Kidney (tissue), 14 donors: Measurements from ENCODE around the gene PTPRT. TPM values are rescaled to one million over a fixed set of nuclear protein-coding genes. Genes with fewer than 3 reads are reported as not detected.

Experiments used
- DNase-seq, 5 donors: peaks; one replicate each; pipeline ENCODE4 v3.0.0-alpha.2; 2013 to 2020
- FAIRE-seq: peaks from 2 replicates; lab custom pipeline; 2012; peaks lifted over from hg19 to GRCh38; lab: Jason Lieb, UNC
- H3K27ac ChIP-seq, 2 donors: one replicate each; pipeline ENCODE4 v1.7.0; 2013; ENCODE audit warnings: low read depth in 2 of 2, low read length in 2 of 2, inconsistent platforms in 1 of 2
- H3K27me3 ChIP-seq: one replicate; pipeline ENCODE4 v1.7.1; 2013; ENCODE audit warnings: low read length, inconsistent platforms; ENCODE audit not compliant: control insufficient read depth, insufficient read depth
- H3K36me3 ChIP-seq, 3 donors: one replicate each; pipeline versions ENCODE4 v1.7.0 to v1.7.1; 2013; ENCODE audit warnings: low read length in 3 of 3, control low read depth in 1 of 3, inconsistent platforms in 1 of 3; ENCODE audit not compliant: insufficient read depth in 3 of 3, control insufficient read depth in 2 of 3
- H3K4me1 ChIP-seq, 3 donors: one replicate each; pipeline versions ENCODE4 v1.7.0 to v1.7.1; 2013; ENCODE audit warnings: low read length in 3 of 3, inconsistent platforms in 1 of 3, low read depth in 1 of 3; ENCODE audit not compliant: control insufficient read depth in 2 of 3, insufficient read depth in 2 of 3
- H3K4me3 ChIP-seq, 3 donors: one replicate each; pipeline versions ENCODE4 v1.7.0 to v1.8.1; 2013; ENCODE audit warnings: low read length in 3 of 3, control low read depth in 1 of 3, inconsistent platforms in 1 of 3
- H3K9ac ChIP-seq, 3 donors: one replicate each; pipeline versions ENCODE4 v1.7.0 to v1.7.1; 2013; ENCODE audit warnings: low read length in 3 of 3, control low read depth in 1 of 3, inconsistent platforms in 1 of 3
- H3K9me3 ChIP-seq, 3 donors: one replicate each; pipeline versions ENCODE4 v1.7.0 to v1.7.1; 2013; ENCODE audit warnings: low read length in 3 of 3, control low read depth in 1 of 3, inconsistent platforms in 1 of 3; ENCODE audit not compliant: control insufficient read depth in 2 of 3, insufficient read depth in 1 of 3
- CTCF ChIP-seq: IDR thresholded peaks from 3 replicates; pipeline ENCODE4 v1.5.1; 2012; ENCODE audit warnings: mild to moderate bottlenecking, moderate library complexity, borderline replicate concordance; ENCODE audit not compliant: insufficient read depth; ENCODE audit errors: extremely low read depth
- intact Hi-C: fragments of 100-400 bp; cut with DNase I; formaldehyde crosslinking; loops from one replicate; pipeline ENCODE4 v1.11.1; 2022
- polyA plus RNA-seq: library from polyadenylated mRNA; stranded (reverse); fragments of 350-450 nt; fragmentation: Illumina TruSeq; extraction: RNeasy Lipid Tissue Mini Kit (QIAGEN cat#74804); gene quantifications from one replicate; pipeline ENCODE4 v1.2.3, GENCODE V29; 2014; ENCODE audit warnings: low read depth, low replicate concordance; ENCODE audit not compliant: insufficient read depth
- total RNA-seq: library from RNA; stranded (reverse); fragmentation: NEBNext Ultra II Directional; extraction: Animal tissue kit (Norgen Biotek cat#: 25700); gene quantifications from one replicate; pipeline ENCODE4 v1.2.1, GENCODE V29; 2021
- donor health status: control.
- donor health status: control.
- donor health status: control.
- donor health status: control.
- donor health status: control.
- donor health status: DM: yes; HTN: yes; CAD: no.
- donor health status: Normal renal cell carcinoma (clear cell type).

PTPRT gene
- total and polyA plus RNA-seq, 2 donors from 2014 or later = 0.60 TPM; not detected in 1

GRCh38 chr20:42494290-42494689 lies 695.4 kb downstream of the PTPRT start:
- Histone ChIP-seq H3K27me3 (no peaks in the 10 kb centered on the region), H3K27ac (no peak overlapping the region), H3K9me3 (no peaks in the 10 kb centered on the region), H3K36me3 (no peaks in the 10 kb centered on the region), H3K9ac (no peak overlapping the region), H3K4me3 (no peak overlapping the region), H3K4me1 (no peaks in the 10 kb centered on the region)
- FAIRE-seq = no peak
- TF ChIP-seq CTCF = no peak
- DNase-seq = no peak
- intact Hi-C loops = no loop called here

GRCh38 chr20:42493001-42493400 lies 696.7 kb downstream of the PTPRT start:
- Histone ChIP-seq H3K4me1 (no peaks in the 10 kb centered on the region), H3K9ac (no peak overlapping the region), H3K27me3 (no peaks in the 10 kb centered on the region), H3K27ac (no peak overlapping the region), H3K4me3 (no peak overlapping the region), H3K9me3 (no peaks in the 10 kb centered on the region), H3K36me3 (no peaks in the 10 kb centered on the region)
- intact Hi-C loops = no loop called here
- no peak for TF ChIP-seq CTCF
- no peak for FAIRE-seq
- no peak for DNase-seq

GRCh38 chr20:42492290-42492689 lies 697.4 kb downstream of the PTPRT start:
- Histone ChIP-seq H3K4me3 (no peak overlapping the region), H3K9ac (no peak overlapping the region), H3K27me3 (no peaks in the 10 kb centered on the region), H3K4me1 (no peaks in the 10 kb centered on the region), H3K27ac (no peak overlapping the region), H3K36me3 (no peaks in the 10 kb centered on the region), H3K9me3 (no peaks in the 10 kb centered on the region)
- intact Hi-C loops = no loop called here
- FAIRE-seq (peak; percentile 47), DNase-seq (no peak)
- no peak for TF ChIP-seq CTCF

GRCh38 chr20:42485556-42485955 lies 704.1 kb downstream of the PTPRT start:
- Histone ChIP-seq H3K4me1 (no peaks in the 10 kb centered on the region), H3K36me3 (no peaks in the 10 kb centered on the region), H3K4me3 (no peak overlapping the region), H3K9me3 (no peaks in the 10 kb centered on the region), H3K27me3 (no peaks in the 10 kb centered on the region), H3K9ac (no peak overlapping the region), H3K27ac (no peak overlapping the region)
- intact Hi-C loops = no loop called here
- DNase-seq (peak in 4 of 5 donors; percentile 40 to 79 (median 62)), FAIRE-seq (no peak)
- TF ChIP-seq CTCF = no peak
